ENCODE measurements around the gene ONECUT3.

DNA sequence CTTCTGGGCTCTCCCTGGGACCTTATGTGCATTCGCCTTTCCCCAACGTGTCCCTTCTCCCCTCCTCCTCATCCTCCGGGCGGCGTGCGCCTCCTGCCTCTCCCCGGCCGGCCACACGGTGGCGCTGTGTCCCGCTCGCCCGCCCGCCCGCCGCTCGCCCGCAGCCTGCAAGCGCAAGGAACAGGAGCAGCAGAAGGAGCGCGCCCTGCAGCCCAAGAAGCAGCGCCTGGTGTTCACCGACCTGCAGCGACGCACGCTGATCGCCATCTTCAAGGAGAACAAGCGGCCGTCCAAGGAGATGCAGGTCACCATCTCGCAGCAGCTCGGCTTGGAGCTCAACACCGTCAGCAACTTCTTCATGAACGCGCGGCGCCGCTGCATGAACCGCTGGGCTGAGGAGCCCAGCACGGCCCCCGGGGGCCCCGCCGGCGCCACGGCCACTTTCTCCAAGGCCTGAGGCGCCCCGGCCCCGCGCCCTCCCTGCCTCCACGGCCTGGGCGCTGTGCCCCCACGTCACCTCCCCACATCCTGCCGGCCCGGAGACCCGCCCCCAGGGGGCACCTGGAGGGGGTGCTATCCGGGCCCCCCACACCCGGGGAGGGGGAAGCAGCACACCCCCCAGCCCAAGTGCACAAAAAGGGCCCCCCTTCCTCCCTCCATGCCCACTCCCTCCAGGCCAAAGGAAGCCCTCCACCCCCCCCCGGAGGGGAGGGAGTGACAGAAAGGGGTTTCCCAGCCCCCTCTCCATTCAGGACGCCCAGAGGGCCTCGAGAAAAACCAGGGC lies 21.9 kb downstream of the ONECUT3 start:
- TF ChIP-seq, protein P1, sequence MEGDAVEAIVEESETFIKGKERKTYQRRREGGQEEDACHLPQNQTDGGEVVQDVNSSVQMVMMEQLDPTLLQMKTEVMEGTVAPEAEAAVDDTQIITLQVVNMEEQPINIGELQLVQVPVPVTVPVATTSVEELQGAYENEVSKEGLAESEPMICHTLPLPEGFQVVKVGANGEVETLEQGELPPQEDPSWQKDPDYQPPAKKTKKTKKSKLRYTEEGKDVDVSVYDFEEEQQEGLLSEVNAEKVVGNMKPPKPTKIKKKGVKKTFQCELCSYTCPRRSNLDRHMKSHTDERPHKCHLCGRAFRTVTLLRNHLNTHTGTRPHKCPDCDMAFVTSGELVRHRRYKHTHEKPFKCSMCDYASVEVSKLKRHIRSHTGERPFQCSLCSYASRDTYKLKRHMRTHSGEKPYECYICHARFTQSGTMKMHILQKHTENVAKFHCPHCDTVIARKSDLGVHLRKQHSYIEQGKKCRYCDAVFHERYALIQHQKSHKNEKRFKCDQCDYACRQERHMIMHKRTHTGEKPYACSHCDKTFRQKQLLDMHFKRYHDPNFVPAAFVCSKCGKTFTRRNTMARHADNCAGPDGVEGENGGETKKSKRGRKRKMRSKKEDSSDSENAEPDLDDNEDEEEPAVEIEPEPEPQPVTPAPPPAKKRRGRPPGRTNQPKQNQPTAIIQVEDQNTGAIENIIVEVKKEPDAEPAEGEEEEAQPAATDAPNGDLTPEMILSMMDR (conservative IDR thresholded peaks at IDR 0.05; ENCODE audit: low read depth, low read length), result peak; percentile 57
- no peak for TF ChIP-seq EZH2 (IDR thresholded peaks at IDR 0.05; ENCODE audit: borderline replicate concordance, low read depth, low read length, poor library complexity, severe bottlenecking)
